ENCODE results near the gene SYNGR3. TPM values are rescaled to one million over a fixed set of nuclear protein-coding genes. Genes with fewer than 3 reads are reported as not detected.

The SYNGR3 gene
- total RNA-seq, 1 donor from 2014 or later = 6.0 TPM

GRCh38 chr16:2015117-2015946 lies 25.6 kb downstream of the SYNGR3 start:
- Mint-ChIP-seq H3K4me3 (ENCODE audit: unreplicated experiment) (no peak overlapping the region), H3K9me3 (ENCODE audit: unreplicated experiment) (no peaks in the 10 kb centered on the region), H3K27ac (ENCODE audit: unreplicated experiment) (no peak overlapping the region), H3K27me3 (ENCODE audit: low read depth, unreplicated experiment) (peaks cover 12% of the 10 kb centered on the region), H3K4me1 (ENCODE audit: low read depth, unreplicated experiment) (no peaks in the 10 kb centered on the region), H3K36me3 (ENCODE audit: low read depth, unreplicated experiment) (peaks cover 2% of the 10 kb centered on the region)
- H3K4me3 ChIP-seq (ENCODE audit: insufficient read depth, low read depth, low read length) = no peak overlapping the region
- H4K20me1 ChIP-seq (ENCODE audit: insufficient read depth, low read length) = no peaks in the 10 kb centered on the region
- H3K27me3 ChIP-seq (ENCODE audit: insufficient read depth, low read length) = no peaks in the 10 kb centered on the region
- peaks cover 8% of the 10 kb centered on the region for H3K4me1 ChIP-seq (ENCODE audit: insufficient read depth, low read length)
- FAIRE-seq = no peak
- H3K79me2 ChIP-seq (ENCODE audit: insufficient read depth, low read length) = peaks cover 4% of the 10 kb centered on the region
- no peak overlapping the region for H3K4me2 ChIP-seq (ENCODE audit: low read length)
- no peaks in the 10 kb centered on the region for H3K9me3 ChIP-seq (ENCODE audit: insufficient read depth, low read depth, low read length)
- TF ChIP-seq EZH2 (IDR thresholded peaks at IDR 0.05; ENCODE audit: insufficient read depth, low read length) = no peak
- no peak for TF ChIP-seq CTCF (IDR thresholded peaks at IDR 0.05; ENCODE audit: insufficient read depth, low read depth, low read length)
- no peak overlapping the region for H3K9ac ChIP-seq (ENCODE audit: low read length)
- no peaks in the 10 kb centered on the region for H3K36me3 ChIP-seq (ENCODE audit: insufficient read depth, low read length)
- no peak overlapping the region for H3K27ac ChIP-seq (ENCODE audit: low read depth, low read length)
- DNase-seq (ENCODE audit: low read depth) = no peak
- no peak overlapping the region for H2AFZ ChIP-seq (ENCODE audit: low read depth, low read length)

- no peak for DNase-seq (ENCODE audit: low read depth)
- Histone ChIP-seq H3K27me3 (ENCODE audit: insufficient read depth, low read length) (no peaks in the 10 kb centered on the region), H3K4me2 (ENCODE audit: low read length) (no peak overlapping the region), H3K9me3 (ENCODE audit: insufficient read depth, low read depth, low read length) (no peaks in the 10 kb centered on the region), H3K9ac (ENCODE audit: low read length) (no peak overlapping the region), H3K4me3 (ENCODE audit: insufficient read depth, low read depth, low read length) (no peak overlapping the region), H3K79me2 (ENCODE audit: insufficient read depth, low read length) (no peaks in the 10 kb centered on the region), H3K27ac (ENCODE audit: low read depth, low read length) (no peak overlapping the region), H3K4me1 (ENCODE audit: insufficient read depth, low read length) (peaks cover 9% of the 10 kb centered on the region), H3K36me3 (ENCODE audit: insufficient read depth, low read length) (no peaks in the 10 kb centered on the region), H2AFZ (ENCODE audit: low read depth, low read length) (no peak overlapping the region), H4K20me1 (ENCODE audit: insufficient read depth, low read length) (no peaks in the 10 kb centered on the region)
- no peaks in the 10 kb centered on the region for H3K9me3 Mint-ChIP-seq (ENCODE audit: unreplicated experiment)
- no peak overlapping the region for H3K4me3 Mint-ChIP-seq (ENCODE audit: unreplicated experiment)
- no peak for FAIRE-seq
- H3K36me3 Mint-ChIP-seq (ENCODE audit: low read depth, unreplicated experiment) = peaks cover 2% of the 10 kb centered on the region
- peaks cover 15% of the 10 kb centered on the region for H3K27me3 Mint-ChIP-seq (ENCODE audit: low read depth, unreplicated experiment)
- no peak overlapping the region for H3K27ac Mint-ChIP-seq (ENCODE audit: unreplicated experiment)
- no peaks in the 10 kb centered on the region for H3K4me1 Mint-ChIP-seq (ENCODE audit: low read depth, unreplicated experiment)
- TF ChIP-seq EZH2 (IDR thresholded peaks at IDR 0.05; ENCODE audit: insufficient read depth, low read length) = no peak
- no peak for TF ChIP-seq CTCF (IDR thresholded peaks at IDR 0.05; ENCODE audit: insufficient read depth, low read depth, low read length)
Observed at GRCh38 chr16:2015947-2016208, 26.1 kb downstream of the SYNGR3 start.

- H3K4me3 Mint-ChIP-seq (ENCODE audit: unreplicated experiment) = no peak overlapping the region
- TF ChIP-seq CTCF (IDR thresholded peaks at IDR 0.05; ENCODE audit: insufficient read depth, low read depth, low read length) (peak; percentile 32), EZH2 (IDR thresholded peaks at IDR 0.05; ENCODE audit: insufficient read depth, low read length) (no peak)
- FAIRE-seq (no peak), DNase-seq (ENCODE audit: low read depth) (no peak)
- H3K9me3 Mint-ChIP-seq (ENCODE audit: unreplicated experiment) = no peaks in the 10 kb centered on the region
- H3K9me3 ChIP-seq (ENCODE audit: insufficient read depth, low read depth, low read length) = no peaks in the 10 kb centered on the region
- no peak overlapping the region for H3K4me3 ChIP-seq (ENCODE audit: insufficient read depth, low read depth, low read length)
- H3K27ac Mint-ChIP-seq (ENCODE audit: unreplicated experiment) = no peak overlapping the region
- H3K4me1 ChIP-seq (ENCODE audit: insufficient read depth, low read length) = peaks cover 9% of the 10 kb centered on the region
- no peaks in the 10 kb centered on the region for H3K4me1 Mint-ChIP-seq (ENCODE audit: low read depth, unreplicated experiment)
- H3K27ac ChIP-seq (ENCODE audit: low read depth, low read length) = no peak overlapping the region
- H2AFZ ChIP-seq (ENCODE audit: low read depth, low read length) = no peak overlapping the region
- peaks cover 17% of the 10 kb centered on the region for H3K27me3 Mint-ChIP-seq (ENCODE audit: low read depth, unreplicated experiment)
- H4K20me1 ChIP-seq (ENCODE audit: insufficient read depth, low read length) = no peaks in the 10 kb centered on the region
- no peaks in the 10 kb centered on the region for H3K36me3 ChIP-seq (ENCODE audit: insufficient read depth, low read length)
- H3K4me2 ChIP-seq (ENCODE audit: low read length) = no peak overlapping the region
- H3K36me3 Mint-ChIP-seq (ENCODE audit: low read depth, unreplicated experiment) = peaks cover 2% of the 10 kb centered on the region
- H3K27me3 ChIP-seq (ENCODE audit: insufficient read depth, low read length) = no peaks in the 10 kb centered on the region
- no peak overlapping the region for H3K9ac ChIP-seq (ENCODE audit: low read length)
- H3K79me2 ChIP-seq (ENCODE audit: insufficient read depth, low read length) = no peaks in the 10 kb centered on the region
Observed at GRCh38 chr16:2016407-2016922, 26.7 kb downstream of the SYNGR3 start.
